ENCODE measurements around the gene HLA-DOA.

- TF ChIP-seq CTCF (IDR thresholded peaks at IDR 0.05 in 4 of 5, conservative IDR thresholded peaks at IDR 0.05 in 1 of 5) (no peak), POLR2A (IDR thresholded peaks at IDR 0.05) (no peak)
Measured at GRCh38 chr6:33050014-33050810, 40.8 kb upstream of the HLA-DOA start.
